ENCODE results near the gene FXYD6.

FXYD6 gene

DNA sequence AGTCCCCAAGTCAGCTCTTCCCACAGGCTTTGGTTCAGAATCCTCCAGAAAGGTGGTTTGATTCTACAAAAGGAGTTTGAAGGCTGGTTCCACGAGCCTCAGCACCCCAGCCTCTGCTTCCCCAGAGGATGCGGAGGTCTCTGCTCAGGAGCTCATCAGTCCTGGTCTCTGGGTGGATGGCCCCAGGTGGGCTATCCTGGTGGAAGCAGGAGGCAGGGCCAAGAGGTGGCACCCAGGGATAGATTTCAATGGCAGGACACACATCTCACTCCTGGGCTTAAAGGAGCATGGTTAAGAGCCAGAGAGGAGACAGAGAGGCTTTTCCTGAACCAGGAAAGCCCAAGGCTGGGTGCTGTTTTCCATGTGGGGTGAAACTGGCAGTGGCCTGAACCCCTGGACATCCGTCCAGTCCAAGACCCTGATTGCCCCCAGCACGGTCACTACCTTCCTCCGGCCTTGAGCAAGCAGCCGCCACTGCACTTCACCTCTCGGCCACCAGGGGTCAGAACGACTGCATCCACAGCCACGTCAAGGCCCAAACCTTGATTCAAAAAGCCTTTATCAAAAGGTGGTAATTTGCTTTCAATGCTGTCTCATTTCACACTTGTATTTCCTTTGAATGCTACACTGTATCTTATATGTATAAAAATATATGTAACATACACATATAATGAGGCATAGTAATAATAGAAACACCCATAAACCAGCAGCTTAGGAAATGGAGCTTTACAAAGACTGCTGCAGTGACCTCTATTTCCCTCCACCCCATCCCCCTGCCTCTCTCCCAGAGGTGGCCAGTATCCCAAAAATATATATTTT is 32.6 kb downstream of the FXYD6 start:
- no peaks in the 10 kb centered on the region for H3K27me3 ChIP-seq (ENCODE audit: insufficient read depth, poor library complexity, severe bottlenecking)
- DNase-seq (ENCODE audit: low read depth in 1 of 2, low spot score in 1 of 2): peak in 1 of 2 experiments; percentile 66
- no peak overlapping the region for H3K27ac ChIP-seq (replicated peaks)
- H3K4me3 ChIP-seq (replicated peaks; ENCODE audit: insufficient read depth, low read length): no peak overlapping the region
- peak; percentile 96 for TF ChIP-seq CTCF (IDR thresholded peaks at IDR 0.05; ENCODE audit: insufficient read depth, low read length)
- TF ChIP-seq REST (IDR thresholded peaks at IDR 0.05; ENCODE audit: insufficient replicate concordance, low read depth): no peak
- TF ChIP-seq POLR2AphosphoS5 (IDR thresholded peaks at IDR 0.05; ENCODE audit: low read depth): no peak
- TF ChIP-seq GABPA (IDR thresholded peaks at IDR 0.05; ENCODE audit: low read depth): no peak
- TF ChIP-seq SPI1 (IDR thresholded peaks at IDR 0.05; ENCODE audit: borderline replicate concordance, low read depth): no peak

- Histone ChIP-seq H3K27me3 (ENCODE audit: insufficient read depth, poor library complexity, severe bottlenecking) (no peaks in the 10 kb centered on the region), H3K27ac (replicated peaks) (peak overlapping the region; percentile 30), H3K4me3 (replicated peaks; ENCODE audit: insufficient read depth, low read length) (no peak overlapping the region)
- TF ChIP-seq GABPA (IDR thresholded peaks at IDR 0.05; ENCODE audit: low read depth): no peak
- TF ChIP-seq SPI1 (IDR thresholded peaks at IDR 0.05; ENCODE audit: borderline replicate concordance, low read depth): no peak
- TF ChIP-seq POLR2AphosphoS5 (IDR thresholded peaks at IDR 0.05; ENCODE audit: low read depth): no peak
- no peak for TF ChIP-seq REST (IDR thresholded peaks at IDR 0.05; ENCODE audit: insufficient replicate concordance, low read depth)
- TF ChIP-seq CTCF (IDR thresholded peaks at IDR 0.05; ENCODE audit: insufficient read depth, low read length): no peak
- peak; percentile 58 to 80 for DNase-seq (ENCODE audit: low read depth in 1 of 2, low spot score in 1 of 2)
Observed at GRCh38 chr11:117842131-117842941, 34.1 kb downstream of the FXYD6 start.

DNA sequence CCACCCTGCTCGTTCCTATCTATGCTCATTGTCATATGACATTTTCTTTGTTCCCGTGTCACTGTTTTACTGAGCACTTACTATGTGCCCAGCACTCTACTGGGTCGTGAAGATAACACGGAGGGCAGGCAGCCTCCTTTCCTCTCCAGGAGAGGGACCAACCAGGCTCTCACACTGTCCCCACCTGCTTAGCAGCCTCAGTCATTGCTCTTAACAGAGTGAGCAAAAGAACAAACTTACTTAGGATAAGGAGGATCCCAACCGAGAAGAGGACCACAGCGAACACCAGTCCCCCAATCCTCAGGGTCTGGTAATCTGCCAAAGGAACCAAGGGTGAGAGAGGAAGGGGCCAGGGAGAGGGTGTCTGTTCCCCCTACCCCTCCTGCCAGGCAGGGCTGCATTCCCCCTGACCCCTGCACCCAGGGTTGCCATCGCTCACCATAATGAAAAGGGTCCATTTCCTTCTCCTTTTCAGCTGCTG is 34.9 kb downstream of the FXYD6 start:
- TF ChIP-seq POLR2AphosphoS5 (IDR thresholded peaks at IDR 0.05; ENCODE audit: low read depth) (no peak), GABPA (IDR thresholded peaks at IDR 0.05; ENCODE audit: low read depth) (no peak), SPI1 (IDR thresholded peaks at IDR 0.05; ENCODE audit: borderline replicate concordance, low read depth) (no peak), REST (IDR thresholded peaks at IDR 0.05; ENCODE audit: insufficient replicate concordance, low read depth) (no peak), CTCF (IDR thresholded peaks at IDR 0.05; ENCODE audit: insufficient read depth, low read length) (no peak)
- no peaks in the 10 kb centered on the region for H3K27me3 ChIP-seq (ENCODE audit: insufficient read depth, poor library complexity, severe bottlenecking)
- peak overlapping the region; percentile 23 for H3K27ac ChIP-seq (replicated peaks)
- no peak overlapping the region for H3K4me3 ChIP-seq (replicated peaks; ENCODE audit: insufficient read depth, low read length)
- no peak for DNase-seq (ENCODE audit: low read depth in 1 of 2, low spot score in 1 of 2)
